Large intestine (tissue), 3 donors: Measurements from ENCODE around the gene VEZF1. TPM values are rescaled to one million over a fixed set of nuclear protein-coding genes. Genes with fewer than 3 reads are reported as not detected.

Source experiments
- DNase-seq, 2 donors: peaks; one replicate each; pipeline versions ENCODE4 v3.0.0 to v3.0.0-alpha.2; 2013
- H3K27ac ChIP-seq: one replicate; pipeline ENCODE4 v1.5.1; 2013; ENCODE audit warnings: low read length
- H3K27me3 ChIP-seq: 2 replicates; pipeline ENCODE4 v1.6.1; 2013; ENCODE audit warnings: low read length; ENCODE audit not compliant: control insufficient read depth, insufficient read depth
- H3K36me3 ChIP-seq: 2 replicates; pipeline ENCODE4 v1.6.1; 2013; ENCODE audit warnings: low read length; ENCODE audit not compliant: control insufficient read depth, insufficient read depth
- H3K4me1 ChIP-seq: one replicate; pipeline ENCODE4 v1.6.1; 2013; ENCODE audit warnings: low read length; ENCODE audit not compliant: control insufficient read depth, insufficient read depth
- H3K4me3 ChIP-seq: one replicate; pipeline ENCODE4 v1.5.1; 2013; ENCODE audit warnings: low read length
- H3K9me3 ChIP-seq: one replicate; pipeline ENCODE4 v1.6.1; 2013; ENCODE audit warnings: mild to moderate bottlenecking, low read depth, low read length, moderate library complexity; ENCODE audit not compliant: control insufficient read depth
- WGBS: methylation state at CpG from one replicate; pipeline ENCODE4 v1.1.5; 2013; ENCODE audit warnings: low lambda C conversion rate; ENCODE audit not compliant: insufficient coverage; 5-methylcytosine and 5-hydroxymethylcytosine counted together
- polyA plus RNA-seq: library from polyadenylated mRNA; unstranded; fragments of 120-200 nt; gene quantifications from one replicate; pipeline ENCODE4 v1.2.1, GENCODE V29; 2013

VEZF1 gene
- polyA plus RNA-seq, 1 donor, result 52.2 TPM

- Histone ChIP-seq H3K4me1 (peaks cover 11% of the 10 kb centered on the region), H3K36me3 (peaks cover 31% of the 10 kb centered on the region), H3K27ac (no peak overlapping the region), H3K4me3 (no peak overlapping the region), H3K27me3 (no peaks in the 10 kb centered on the region), H3K9me3 (no peaks in the 10 kb centered on the region)
- no peak for DNase-seq
- no CpG with 5 or more reads among the region's 1 CpG for WGBS
Observed at GRCh38 chr17:57972151-57972550, 15.9 kb downstream of the VEZF1 start.

DNA sequence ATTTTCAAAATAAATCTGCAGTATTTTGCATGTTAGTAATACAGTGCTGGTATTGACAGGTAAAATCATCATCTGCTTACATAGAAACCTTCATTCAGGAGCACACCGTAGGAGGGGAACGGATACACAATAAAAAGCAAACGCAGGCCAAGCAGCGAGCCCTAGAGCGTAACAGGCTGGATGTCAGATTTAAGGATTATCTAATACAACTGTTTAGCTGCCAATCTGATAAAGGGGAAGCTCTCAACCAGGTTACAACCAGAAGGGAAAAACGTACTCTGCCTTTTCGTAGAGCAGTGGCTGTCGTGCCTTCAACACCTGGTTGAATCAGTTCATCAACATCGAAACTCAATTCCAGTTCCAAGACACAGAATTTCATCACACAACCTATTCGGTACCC lies 16.5 kb downstream of the VEZF1 start:
- Histone ChIP-seq H3K4me3 (no peak overlapping the region), H3K9me3 (no peaks in the 10 kb centered on the region), H3K4me1 (peaks cover 11% of the 10 kb centered on the region), H3K36me3 (peaks cover 25% of the 10 kb centered on the region), H3K27ac (no peak overlapping the region), H3K27me3 (no peaks in the 10 kb centered on the region)
- no CpG with 5 or more reads among the region's 10 CpGs for WGBS
- no peak for DNase-seq

DNA sequence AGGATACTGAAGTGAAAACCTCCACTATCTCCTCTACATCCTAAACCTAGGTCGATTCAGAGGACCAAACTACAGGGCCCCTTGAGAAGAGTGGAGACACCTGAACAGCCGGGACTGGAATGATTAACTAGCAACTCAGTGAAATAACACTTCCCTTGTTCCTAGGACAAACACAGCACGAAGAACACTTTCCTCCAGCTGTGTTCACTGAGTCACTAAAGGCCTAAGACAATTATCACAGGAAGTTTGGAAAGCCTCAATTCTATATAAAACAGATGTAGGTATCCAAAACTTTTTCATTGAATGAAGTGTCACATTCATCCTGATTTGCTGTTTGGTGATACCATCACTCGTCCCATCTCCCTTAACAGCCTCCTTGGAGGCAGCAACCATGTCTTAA lies 17.3 kb downstream of the VEZF1 start:
- DNase-seq, result no peak
- no peak overlapping the region for H3K27ac ChIP-seq
- no peaks in the 10 kb centered on the region for H3K9me3 ChIP-seq
- 33% methylated on average over 1 of the region's 4 CpGs for WGBS
- no peaks in the 10 kb centered on the region for H3K27me3 ChIP-seq
- H3K4me1 ChIP-seq, result peaks cover 9% of the 10 kb centered on the region
- H3K36me3 ChIP-seq, result peaks cover 19% of the 10 kb centered on the region
- no peak overlapping the region for H3K4me3 ChIP-seq

DNA sequence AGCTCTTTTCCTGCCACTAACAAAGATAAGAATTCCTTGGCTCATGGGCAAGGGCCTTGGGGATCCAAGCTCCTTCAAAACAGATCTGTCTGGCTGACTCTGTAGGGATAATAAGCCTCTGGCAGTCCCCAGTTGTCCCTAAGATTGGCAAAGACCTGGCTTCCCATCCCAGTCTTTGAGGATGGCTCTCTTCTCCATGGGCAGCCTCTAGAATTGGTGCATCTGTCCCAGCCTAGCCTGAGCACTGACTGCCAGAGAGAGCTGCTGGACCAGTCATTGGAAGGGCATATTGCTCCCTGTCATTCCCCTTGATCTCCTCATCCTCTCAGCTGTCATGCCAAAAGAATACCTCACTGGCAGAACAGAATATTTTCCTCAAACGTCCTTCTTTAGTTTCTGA lies 19.6 kb downstream of the VEZF1 start:
- Histone ChIP-seq H3K9me3 (no peaks in the 10 kb centered on the region), H3K4me1 (no peaks in the 10 kb centered on the region), H3K4me3 (no peak overlapping the region), H3K36me3 (peaks cover 8% of the 10 kb centered on the region), H3K27me3 (no peaks in the 10 kb centered on the region), H3K27ac (no peak overlapping the region)
- DNase-seq, result no peak
- no CpG with 5 or more reads among the region's 1 CpG for WGBS

DNA sequence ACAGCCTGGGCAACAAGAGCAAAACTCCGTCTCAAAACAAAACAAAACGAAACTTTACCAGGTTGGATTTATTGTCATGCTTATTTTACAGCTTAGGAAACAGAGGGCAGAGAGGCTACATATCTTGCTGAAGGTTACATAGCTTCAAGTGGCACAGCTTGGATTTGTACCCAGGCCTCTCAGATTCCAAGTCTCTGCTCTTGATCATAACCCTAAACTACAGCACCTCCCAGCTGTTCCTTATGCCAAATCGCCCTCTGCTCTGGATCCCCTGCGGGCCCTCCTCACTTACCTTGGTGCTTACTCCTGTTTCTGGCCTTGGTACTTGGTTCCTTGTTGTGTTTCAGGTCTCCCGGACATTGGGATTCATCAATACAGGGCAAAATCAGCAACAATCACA lies 21.2 kb downstream of the VEZF1 start:
- no peaks in the 10 kb centered on the region for H3K4me1 ChIP-seq
- no peaks in the 10 kb centered on the region for H3K36me3 ChIP-seq
- DNase-seq, result no peak
- no peaks in the 10 kb centered on the region for H3K27me3 ChIP-seq
- H3K27ac ChIP-seq, result no peak overlapping the region
- WGBS, result 100% methylated on average over 1 of the region's 5 CpGs
- no peak overlapping the region for H3K4me3 ChIP-seq
- H3K9me3 ChIP-seq, result no peaks in the 10 kb centered on the region

- no peaks in the 10 kb centered on the region for H3K27me3 ChIP-seq
- no peak for DNase-seq
- no peaks in the 10 kb centered on the region for H3K36me3 ChIP-seq
- no peak overlapping the region for H3K27ac ChIP-seq
- H3K9me3 ChIP-seq, result no peaks in the 10 kb centered on the region
- no peak overlapping the region for H3K4me3 ChIP-seq
- no peaks in the 10 kb centered on the region for H3K4me1 ChIP-seq
- no CpG with 5 or more reads among the region's 5 CpGs for WGBS
Observed at GRCh38 chr17:57966246-57966645, 21.8 kb downstream of the VEZF1 start.

GRCh38 chr17:57965521-57966160 lies 22.4 kb downstream of the VEZF1 start:
- WGBS, result no CpG with 5 or more reads among the region's 26 CpGs
- Histone ChIP-seq H3K9me3 (no peaks in the 10 kb centered on the region), H3K27me3 (no peaks in the 10 kb centered on the region), H3K4me3 (no peak overlapping the region), H3K4me1 (no peaks in the 10 kb centered on the region), H3K36me3 (no peaks in the 10 kb centered on the region), H3K27ac (no peak overlapping the region)
- DNase-seq, result no peak

GRCh38 chr17:57963149-57963511 lies 24.9 kb downstream of the VEZF1 start:
- no peaks in the 10 kb centered on the region for H3K36me3 ChIP-seq
- no peak for DNase-seq
- no peaks in the 10 kb centered on the region for H3K9me3 ChIP-seq
- H3K27ac ChIP-seq, result no peak overlapping the region
- no peaks in the 10 kb centered on the region for H3K27me3 ChIP-seq
- H3K4me3 ChIP-seq, result no peak overlapping the region
- 100% methylated on average over 1 of the region's 6 CpGs for WGBS
- H3K4me1 ChIP-seq, result no peaks in the 10 kb centered on the region

DNA sequence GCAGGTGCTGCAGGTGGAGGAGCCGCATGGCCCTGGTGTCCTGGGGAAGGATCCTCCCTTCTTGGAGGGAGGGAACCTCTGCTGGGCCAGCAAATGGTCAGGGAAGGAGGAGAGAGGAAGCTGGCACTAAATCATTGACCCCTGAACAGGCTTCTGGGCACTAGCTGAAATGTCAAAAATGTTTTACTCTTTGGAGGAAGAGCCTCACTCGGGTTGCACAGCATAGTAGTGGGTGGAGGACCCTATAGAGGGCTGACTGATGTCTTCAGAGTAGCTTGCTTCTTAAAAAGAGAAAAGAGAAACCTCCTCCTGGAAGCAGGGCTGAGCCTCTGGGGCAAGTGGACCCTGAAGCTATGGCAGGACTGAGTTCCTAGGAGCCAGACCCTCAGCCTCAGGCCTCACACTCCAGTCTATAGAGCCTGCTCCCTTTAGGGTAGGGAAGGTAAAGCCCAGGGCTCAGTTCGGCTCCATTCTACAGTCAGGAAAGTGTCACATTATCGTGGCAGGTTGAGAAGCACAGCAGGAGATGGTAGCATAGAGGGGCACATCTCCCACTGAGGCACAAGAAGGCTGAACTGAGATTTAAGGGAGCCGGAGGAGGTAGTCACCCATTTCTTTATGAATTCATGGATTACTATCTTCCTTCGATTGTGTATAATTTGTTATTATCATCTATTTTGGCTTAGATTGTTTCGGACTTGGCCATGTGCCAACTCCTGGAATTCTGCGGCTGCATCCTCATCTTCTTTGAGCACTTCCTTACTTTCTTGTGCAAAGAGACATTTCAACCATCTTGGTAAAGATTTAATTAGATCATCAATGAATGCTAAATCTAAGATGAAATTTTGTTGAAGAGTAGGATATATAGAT lies 25.5 kb downstream of the VEZF1 start:
- WGBS, result 76% methylated on average over 4 of the region's 8 CpGs
- Histone ChIP-seq H3K4me1 (no peaks in the 10 kb centered on the region), H3K36me3 (no peaks in the 10 kb centered on the region), H3K9me3 (no peaks in the 10 kb centered on the region), H3K27ac (no peak overlapping the region), H3K27me3 (no peaks in the 10 kb centered on the region), H3K4me3 (no peak overlapping the region)
- no peak for DNase-seq

DNA sequence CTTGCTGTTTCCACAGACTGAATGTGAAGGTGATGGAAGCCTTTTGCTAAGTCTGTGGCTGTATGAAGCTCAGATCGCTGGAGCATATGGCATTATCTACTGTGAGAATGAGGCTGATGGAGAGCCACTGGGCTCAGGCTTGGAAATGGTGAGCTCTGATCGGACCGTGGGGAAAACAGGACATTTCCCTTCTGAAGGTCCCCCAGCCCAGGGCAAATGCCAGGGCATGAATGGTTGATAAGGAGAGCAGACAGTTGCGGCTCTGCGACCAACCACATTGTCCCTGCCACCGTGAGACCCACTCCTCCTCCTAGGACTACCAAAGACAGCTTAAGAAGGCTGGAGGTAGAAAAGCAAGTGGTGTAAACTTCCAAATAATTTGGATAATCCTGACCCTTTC lies 28.1 kb downstream of the VEZF1 start:
- no peak for DNase-seq
- peaks cover 13% of the 10 kb centered on the region for H3K4me1 ChIP-seq
- H3K36me3 ChIP-seq, result no peaks in the 10 kb centered on the region
- H3K27ac ChIP-seq, result no peak overlapping the region
- 100% methylated on average over 1 of the region's 6 CpGs for WGBS
- H3K4me3 ChIP-seq, result no peak overlapping the region
- no peaks in the 10 kb centered on the region for H3K9me3 ChIP-seq
- peaks cover 10% of the 10 kb centered on the region for H3K27me3 ChIP-seq
